ENCODE measurements around the gene MRFAP1. TPM values are rescaled to one million over a fixed set of nuclear protein-coding genes. Genes with fewer than 3 reads are reported as not detected.
"Not testable (repeated sequence)": the region's sequence is repeated elsewhere in the genome, so short reads cannot be mapped to it uniquely, and the experiment has no call there.

MRFAP1 gene
- total RNA-seq, 1 donor: 142 TPM

GRCh38 chr4:6663596-6664393 lies 23.3 kb downstream of the MRFAP1 start:
- DNase-seq (ENCODE audit: low read depth): no peak
- TF ChIP-seq CTCF (IDR thresholded peaks at IDR 0.05; ENCODE audit: insufficient read depth, low read length): no peak
- H3K4me3 ChIP-seq (ENCODE audit: low read depth, low read length): peak overlapping the region; percentile 13

- no peak for TF ChIP-seq CTCF (IDR thresholded peaks at IDR 0.05; ENCODE audit: insufficient read depth, low read length)
- DNase-seq (ENCODE audit: low read depth): no peak
- no peak overlapping the region for H3K4me3 ChIP-seq (ENCODE audit: low read depth, low read length)
These were observed 24.8 kb downstream of the MRFAP1 start for GRCh38 chr4:6665320-6665654.

- no peak overlapping the region for H3K4me3 ChIP-seq (ENCODE audit: low read depth, low read length)
- TF ChIP-seq CTCF (IDR thresholded peaks at IDR 0.05; ENCODE audit: insufficient read depth, low read length): no peak
- peak; percentile 69 for DNase-seq (ENCODE audit: low read depth)
These were observed 27.9 kb downstream of the MRFAP1 start for GRCh38 chr4:6668391-6668790.

GRCh38 chr4:6671648-6672047 lies 31.2 kb downstream of the MRFAP1 start:
- no peak for TF ChIP-seq CTCF (IDR thresholded peaks at IDR 0.05; ENCODE audit: insufficient read depth, low read length)
- DNase-seq (ENCODE audit: low read depth): no peak

GRCh38 chr4:6672131-6672530 lies 31.6 kb downstream of the MRFAP1 start:
- no peak for TF ChIP-seq CTCF (IDR thresholded peaks at IDR 0.05; ENCODE audit: insufficient read depth, low read length)
- no peak for DNase-seq (ENCODE audit: low read depth)
- H3K4me3 ChIP-seq (ENCODE audit: low read depth, low read length): no peak overlapping the region

More at GRCh38 chr4:6671648-6672047, 31.2 kb downstream of the MRFAP1 start:
- no peak overlapping the region for H3K4me3 ChIP-seq (ENCODE audit: low read depth, low read length)

- not testable (repeated sequence) for DNase-seq (ENCODE audit: low read depth); H3K4me3 ChIP-seq (ENCODE audit: low read depth, low read length)
These were observed 32.2 kb downstream of the MRFAP1 start for GRCh38 chr4:6672541-6673190.

- peak overlapping the region; percentile 78 for H3K4me3 ChIP-seq (ENCODE audit: low read depth, low read length)
- DNase-seq (ENCODE audit: low read depth): peak; percentile 42
These were observed 32.7 kb downstream of the MRFAP1 start for GRCh38 chr4:6673191-6673659.
